GM23338 (cell line): Measurements from ENCODE around the gene SH3TC1. TPM values are rescaled to one million over a fixed set of nuclear protein-coding genes. Genes with fewer than 3 reads are reported as not detected.

ENCODE experiments used
- ATAC-seq: fragments of 200-7000 bp; cut with Tn5 transposase; 3 replicates; pipeline ENCODE4 v1.9.1; 2020
- DNase-seq: peaks from one replicate; pipeline ENCODE4 v3.0.0-alpha.2; 2015; ENCODE audit warnings: low spot score
- H2AFZ ChIP-seq: fragments of 200-600 bp; sonication (generic); 2 replicates; pipeline ENCODE4 v1.8.0; 2016; ENCODE audit warnings: antibody characterized with exemption, mild to moderate bottlenecking, moderate library complexity
- H3F3A ChIP-seq: fragments of 200-600 bp; sonication (generic); replicated peaks from 2 replicates; pipeline ENCODE4 v1.8.0; 2017; ENCODE audit warnings: antibody characterized with exemption, mixed run types, low read depth
- H3K27ac ChIP-seq: fragments of 200-600 bp; sonication (generic); 2 replicates; pipeline ENCODE4 v1.6.1; 2016; ENCODE audit warnings: low read depth
- H3K27me3 ChIP-seq: fragments of 200-600 bp; sonication (generic); 2 replicates; pipeline ENCODE4 v1.8.0; 2016; ENCODE audit warnings: mild to moderate bottlenecking, mixed run types, moderate library complexity; ENCODE audit not compliant: insufficient read depth
- H3K36me3 ChIP-seq: fragments of 200-600 bp; sonication (generic); 2 replicates; pipeline ENCODE4 v1.8.0; 2016; ENCODE audit warnings: mild to moderate bottlenecking; ENCODE audit not compliant: insufficient read depth
- H3K4me1 ChIP-seq: fragments of 200-600 bp; sonication (generic); 2 replicates; pipeline ENCODE4 v1.8.0; 2016; ENCODE audit warnings: mild to moderate bottlenecking, moderate library complexity; ENCODE audit not compliant: insufficient read depth
- H3K4me2 ChIP-seq: fragments of 200-600 bp; sonication (generic); 2 replicates; pipeline ENCODE4 v1.7.1; 2017; ENCODE audit warnings: mixed run types
- H3K4me3 ChIP-seq: fragments of 200-600 bp; sonication (generic); 2 replicates; pipeline ENCODE4 v1.6.1; 2016; ENCODE audit warnings: mixed run types
- H3K79me2 ChIP-seq: fragments of 200-600 bp; sonication (generic); replicated peaks from 2 replicates; pipeline ENCODE4 v1.8.0; 2017; ENCODE audit warnings: mild to moderate bottlenecking; ENCODE audit not compliant: insufficient read depth
- H3K9me2 ChIP-seq: fragments of 200-600 bp; sonication (generic); 2 replicates; pipeline ENCODE4 v1.8.0; 2017; ENCODE audit not compliant: insufficient read depth
- H4K20me1 ChIP-seq: fragments of 200-600 bp; sonication (generic); replicated peaks from 2 replicates; pipeline ENCODE4 v1.8.0; 2017; ENCODE audit warnings: mild to moderate bottlenecking; ENCODE audit not compliant: insufficient read depth
- H3K27ac Mint-ChIP-seq: 2 replicates; pipeline ENCODE4 v1.8.0; 2020; ENCODE audit warnings: inconsistent platforms, mild to moderate bottlenecking, moderate library complexity, mixed read lengths
- H3K27me3 Mint-ChIP-seq: 3 replicates; pipeline ENCODE4 v1.8.0; 2022; ENCODE audit warnings: low read depth, mild to moderate bottlenecking, moderate library complexity, mixed read lengths, inconsistent platforms; ENCODE audit not compliant: insufficient read depth, poor library complexity
- H3K36me3 Mint-ChIP-seq: 3 replicates; pipeline ENCODE4 v1.8.0; 2021; ENCODE audit warnings: low read depth, mild to moderate bottlenecking, inconsistent platforms, moderate library complexity, mixed read lengths
- H3K4me1 Mint-ChIP-seq: 3 replicates; pipeline ENCODE4 v1.8.0; 2020; ENCODE audit warnings: mild to moderate bottlenecking, inconsistent platforms, mixed read lengths
- H3K4me3 Mint-ChIP-seq: 3 replicates; pipeline ENCODE4 v1.8.0; 2021; ENCODE audit warnings: moderate library complexity, mild to moderate bottlenecking, inconsistent platforms, mixed read lengths
- H3K9me3 Mint-ChIP-seq: 3 replicates; pipeline ENCODE4 v1.8.0; 2020; ENCODE audit warnings: moderate library complexity, mild to moderate bottlenecking, inconsistent platforms, mixed read lengths
- CTCF ChIP-seq, 2 experiments: fragments of 200-600 bp in 1 of 2; sonication (generic) in 1 of 2; conservative IDR thresholded peaks; 2 replicates each; pipeline versions ENCODE4 v1.5.1 to v1.6.1; 2016 to 2017; ENCODE audit warnings: antibody characterized with exemption in 2 of 2, low read depth in 2 of 2, mild to moderate bottlenecking in 2 of 2, moderate library complexity in 1 of 2
- NANOG ChIP-seq: IDR thresholded peaks from 2 replicates; pipeline ENCODE4 v1.6.1; 2016; ENCODE audit warnings: antibody characterized with exemption, borderline replicate concordance
- ZNF462 ChIP-seq: fragments of 250-450 bp; sonication (Bioruptor Pico); IDR thresholded peaks from 2 replicates; pipeline ENCODE4 v1.5.0; 2020; ENCODE audit warnings: mild to moderate bottlenecking, moderate library complexity
- polyA plus RNA-seq: library from polyadenylated mRNA; unstranded; fragments of >200 nt; fragmentation: Nextera tagmentation; extraction: Ambion mirVana; gene quantifications from 2 replicates; pipeline ENCODE4 v1.2.1, GENCODE V29; 2016
- total RNA-seq: library from RNA; depleted of rRNA; stranded (reverse); fragments of >200 nt; shearing (Covaris generic); gene quantifications from 2 replicates; pipeline ENCODE4 v1.2.3, GENCODE V29; 2014
- TF ChIP-seq, protein P1 (sequence below): IDR thresholded peaks from one replicate; pipeline ENCODE4 v1.6.1; 2018; ENCODE audit warnings: antibody characterized with exemption; ENCODE audit not compliant: unreplicated experiment

SH3TC1 gene
- total and polyA plus RNA-seq, 2 experiments from 2014 or later: 0.07 TPM; not detected in 1

DNA sequence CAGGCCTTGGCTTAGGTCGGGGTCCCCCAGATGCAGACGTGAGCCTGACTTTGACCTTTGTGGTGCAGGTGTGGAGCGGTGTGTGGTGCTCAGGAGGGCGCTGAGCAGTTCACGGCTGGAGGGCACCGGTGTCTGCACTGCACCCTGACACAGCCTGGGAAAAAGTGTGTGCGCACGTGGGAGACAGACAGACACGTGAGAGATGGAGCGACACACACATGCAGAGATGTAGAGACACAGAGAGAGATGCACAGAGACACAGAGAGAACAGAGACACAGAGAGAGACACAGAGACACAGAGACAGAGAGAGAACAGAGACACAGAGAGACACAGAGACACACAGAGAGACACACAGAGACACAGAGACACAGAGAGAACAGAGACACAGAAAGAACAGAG, 64.3 kb downstream of the SH3TC1 start (continued):
- no peak for TF ChIP-seq ZNF462
- TF ChIP-seq, protein P1, sequence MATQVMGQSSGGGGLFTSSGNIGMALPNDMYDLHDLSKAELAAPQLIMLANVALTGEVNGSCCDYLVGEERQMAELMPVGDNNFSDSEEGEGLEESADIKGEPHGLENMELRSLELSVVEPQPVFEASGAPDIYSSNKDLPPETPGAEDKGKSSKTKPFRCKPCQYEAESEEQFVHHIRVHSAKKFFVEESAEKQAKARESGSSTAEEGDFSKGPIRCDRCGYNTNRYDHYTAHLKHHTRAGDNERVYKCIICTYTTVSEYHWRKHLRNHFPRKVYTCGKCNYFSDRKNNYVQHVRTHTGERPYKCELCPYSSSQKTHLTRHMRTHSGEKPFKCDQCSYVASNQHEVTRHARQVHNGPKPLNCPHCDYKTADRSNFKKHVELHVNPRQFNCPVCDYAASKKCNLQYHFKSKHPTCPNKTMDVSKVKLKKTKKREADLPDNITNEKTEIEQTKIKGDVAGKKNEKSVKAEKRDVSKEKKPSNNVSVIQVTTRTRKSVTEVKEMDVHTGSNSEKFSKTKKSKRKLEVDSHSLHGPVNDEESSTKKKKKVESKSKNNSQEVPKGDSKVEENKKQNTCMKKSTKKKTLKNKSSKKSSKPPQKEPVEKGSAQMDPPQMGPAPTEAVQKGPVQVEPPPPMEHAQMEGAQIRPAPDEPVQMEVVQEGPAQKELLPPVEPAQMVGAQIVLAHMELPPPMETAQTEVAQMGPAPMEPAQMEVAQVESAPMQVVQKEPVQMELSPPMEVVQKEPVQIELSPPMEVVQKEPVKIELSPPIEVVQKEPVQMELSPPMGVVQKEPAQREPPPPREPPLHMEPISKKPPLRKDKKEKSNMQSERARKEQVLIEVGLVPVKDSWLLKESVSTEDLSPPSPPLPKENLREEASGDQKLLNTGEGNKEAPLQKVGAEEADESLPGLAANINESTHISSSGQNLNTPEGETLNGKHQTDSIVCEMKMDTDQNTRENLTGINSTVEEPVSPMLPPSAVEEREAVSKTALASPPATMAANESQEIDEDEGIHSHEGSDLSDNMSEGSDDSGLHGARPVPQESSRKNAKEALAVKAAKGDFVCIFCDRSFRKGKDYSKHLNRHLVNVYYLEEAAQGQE: no peak
- TF ChIP-seq NANOG: no peak

- Histone ChIP-seq H3K27me3 (no peaks in the 10 kb centered on the region; the same call in 1 of the 2 replicates), H4K20me1 (no peaks in the 10 kb centered on the region), H3F3A (no peaks in the 10 kb centered on the region), H2AFZ (no peak overlapping the region), H3K4me3 (no peak overlapping the region), H3K27ac (no peak overlapping the region), H3K4me2 (no peak overlapping the region), H3K36me3 (no peaks in the 10 kb centered on the region), H3K4me1 (no peaks in the 10 kb centered on the region), H3K79me2 (no peaks in the 10 kb centered on the region), H3K9me2 (no peaks in the 10 kb centered on the region)
- H3K9me3 Mint-ChIP-seq: peaks cover 3% of the 10 kb centered on the region; the same call in 2 of the 3 replicates
- H3K27me3 Mint-ChIP-seq: peaks cover 15% of the 10 kb centered on the region
- H3K4me1 Mint-ChIP-seq: peaks cover 15% of the 10 kb centered on the region
- no peaks in the 10 kb centered on the region for H3K36me3 Mint-ChIP-seq
- H3K27ac Mint-ChIP-seq: no peak overlapping the region
- DNase-seq (no peak), ATAC-seq (no peak)
- no peak overlapping the region for H3K4me3 Mint-ChIP-seq
- no peak for TF ChIP-seq ZNF462
- no peak for TF ChIP-seq CTCF (conservative IDR thresholded peaks at IDR 0.05; ENCODE audit: low read depth in 2 of 2)
Measured at GRCh38 chr4:8264106-8264505, 65.0 kb downstream of the SH3TC1 start.
